ENCODE results near the gene PCDH9. TPM values are rescaled to one million over a fixed set of nuclear protein-coding genes. Genes with fewer than 3 reads are reported as not detected.

Gene PCDH9
- total and polyA plus RNA-seq, 10 of the 15 experiments (the other 5 are each of a cell fraction or from before 2014, with no cell fraction given), result 0.02 to 2.3 (median 0.05) TPM; not detected in 1

DNA sequence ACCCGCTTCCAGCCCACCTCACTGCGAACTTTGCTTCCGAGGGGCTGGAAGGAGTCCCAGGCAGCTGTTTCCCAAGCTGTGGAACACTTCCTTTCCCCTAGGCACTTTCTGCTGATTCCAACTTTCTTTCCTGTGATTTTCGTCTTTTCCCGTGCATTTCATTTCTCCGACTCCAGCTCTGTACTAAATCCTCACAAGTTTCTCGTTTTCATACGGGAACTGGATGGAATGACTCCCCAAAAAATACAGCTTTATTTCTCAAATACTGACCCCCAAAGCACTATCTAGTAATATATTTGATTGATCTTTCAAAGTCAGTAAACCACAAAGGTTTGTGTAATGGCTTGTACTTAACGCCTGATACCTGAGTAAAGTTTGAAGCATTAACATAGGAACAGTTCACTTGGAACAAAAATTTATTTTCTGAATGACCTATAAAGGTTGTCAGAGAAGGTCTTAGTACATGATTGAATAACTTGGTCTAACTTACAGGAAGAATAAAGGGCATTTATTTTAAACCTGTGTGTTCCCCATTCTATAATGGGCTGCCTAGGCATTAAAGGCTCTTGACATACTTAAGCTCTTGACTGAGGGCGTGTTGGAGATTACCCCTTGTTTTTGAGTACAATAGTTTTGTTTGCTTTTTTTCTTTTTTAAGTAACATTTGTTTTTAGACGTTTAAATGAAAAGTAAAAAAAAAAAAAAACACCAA is 1.3 kb upstream of the PCDH9 start:
- 5% methylated on average over 11 of the region's 11 CpGs for WGBS (ENCODE audit: insufficient coverage, insufficient replicate concordance, low lambda C conversion rate, missing lambda C conversion rate)
- ATAC-seq (no peak), DNase-seq (ENCODE audit: low read depth, low spot score) (no peak), FAIRE-seq (no peak)
- Histone ChIP-seq H3K4me3 (peak overlapping the region; percentile 73), H3K4me2 (ENCODE audit: control insufficient read depth, insufficient read depth) (peak overlapping the region; percentile 88), H4K20me1 (ENCODE audit: control insufficient read depth, insufficient read depth) (no peaks in the 10 kb centered on the region), H3K9ac (ENCODE audit: control insufficient read depth, insufficient read depth, low read length) (no peak overlapping the region), H3K79me2 (ENCODE audit: control insufficient read depth, insufficient read depth, low read length) (no peaks in the 10 kb centered on the region), H3K27me3 (replicated peaks in 1 of 2; ENCODE audit: control insufficient read depth in 2 of 2, insufficient read depth in 2 of 2, low read length in 1 of 2) (peaks cover 1 to 7% of the 10 kb centered on the region in 2 experiments; a peak in 3 of 4 replicates), H3K9me3 (replicated peaks; ENCODE audit: control insufficient read depth, insufficient read depth, low read length) (no peaks in the 10 kb centered on the region; the same call in 2 of the 3 replicates), H3K4me1 (ENCODE audit: control insufficient read depth, insufficient read depth, low read length) (no peaks in the 10 kb centered on the region; the same call in 1 of the 2 replicates), H3K36me3 (ENCODE audit: control insufficient read depth in 2 of 2, insufficient read depth in 2 of 2, low read length in 1 of 2) (no peaks in the 10 kb centered on the region), H2AFZ (ENCODE audit: control insufficient read depth, low read depth, low read length) (peak overlapping the region; percentile 55; the same call in 1 of the 2 replicates), H3K27ac (ENCODE audit: control insufficient read depth, insufficient read depth) (no peak overlapping the region)
- ChIA-PET RAD21 (ENCODE audit: unreplicated experiment) (interaction anchor here (0.5 to 1.2 kb wide), 3 partner anchors 43 to 1074 kb away, joined by 3 to 5 read pairs (median 3); no protein-coding TSS in a partner anchor), SMC1A (ENCODE audit: uncharacterized antibody, unreplicated experiment) (interaction anchor here (1.4 kb wide), 1 partner anchor 16 kb away, joined by 4 read pairs; no protein-coding TSS in a partner anchor), POLR2A (interaction anchor here (0.7 kb wide), 1 partner anchor 28 kb away, joined by 3 read pairs; no protein-coding TSS in a partner anchor), CTCF (interaction anchor here (1.2 kb wide), 1 partner anchor 19 kb away, joined by 5 read pairs; no protein-coding TSS in a partner anchor)
- BruUV-seq (replicated peaks), result no TSS peak
- in situ Hi-C loops (cut with MboI) (loop anchor here (5.0 kb wide), 1 partner anchor 1574 kb away; no protein-coding TSS in a partner anchor), intact Hi-C loops (cut with micrococcal nuclease; ENCODE audit: unreplicated experiment) (loop anchor here (5.0 to 10.0 kb wide), 2 partner anchors 687 to 1304 kb away; no protein-coding TSS in a partner anchor)
- TF ChIP-seq RB1 (IDR thresholded peaks at IDR 0.05; ENCODE audit: borderline replicate concordance) (no peak), YY1 (IDR thresholded peaks at IDR 0.05; ENCODE audit: low read depth, low read length) (no peak)
- TF ChIP-seq, protein P1, sequence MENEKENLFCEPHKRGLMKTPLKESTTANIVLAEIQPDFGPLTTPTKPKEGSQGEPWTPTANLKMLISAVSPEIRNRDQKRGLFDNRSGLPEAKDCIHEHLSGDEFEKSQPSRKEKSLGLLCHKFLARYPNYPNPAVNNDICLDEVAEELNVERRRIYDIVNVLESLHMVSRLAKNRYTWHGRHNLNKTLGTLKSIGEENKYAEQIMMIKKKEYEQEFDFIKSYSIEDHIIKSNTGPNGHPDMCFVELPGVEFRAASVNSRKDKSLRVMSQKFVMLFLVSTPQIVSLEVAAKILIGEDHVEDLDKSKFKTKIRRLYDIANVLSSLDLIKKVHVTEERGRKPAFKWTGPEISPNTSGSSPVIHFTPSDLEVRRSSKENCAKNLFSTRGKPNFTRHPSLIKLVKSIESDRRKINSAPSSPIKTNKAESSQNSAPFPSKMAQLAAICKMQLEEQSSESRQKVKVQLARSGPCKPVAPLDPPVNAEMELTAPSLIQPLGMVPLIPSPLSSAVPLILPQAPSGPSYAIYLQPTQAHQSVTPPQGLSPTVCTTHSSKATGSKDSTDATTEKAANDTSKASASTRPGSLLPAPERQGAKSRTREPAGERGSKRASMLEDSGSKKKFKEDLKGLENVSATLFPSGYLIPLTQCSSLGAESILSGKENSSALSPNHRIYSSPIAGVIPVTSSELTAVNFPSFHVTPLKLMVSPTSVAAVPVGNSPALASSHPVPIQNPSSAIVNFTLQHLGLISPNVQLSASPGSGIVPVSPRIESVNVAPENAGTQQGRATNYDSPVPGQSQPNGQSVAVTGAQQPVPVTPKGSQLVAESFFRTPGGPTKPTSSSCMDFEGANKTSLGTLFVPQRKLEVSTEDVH (IDR thresholded peaks at IDR 0.05; ENCODE audit: low read depth, partially characterized antibody), result no peak
